NAMALWA (cell line): ENCODE results near the gene TMTC3.

Source experiments
- DNase-seq: peaks from one replicate; pipeline ENCODE4 v3.0.0-alpha.2; 2015; ENCODE audit warnings: low spot score

Gene TMTC3

GRCh38 chr12:88227263-88227662 is 85.2 kb downstream of the TMTC3 start:
- peak; percentile 7 for DNase-seq

- DNase-seq = no peak
These were observed 85.8 kb downstream of the TMTC3 start for GRCh38 chr12:88227871-88228270.

- DNase-seq = no peak
These were observed 86.6 kb downstream of the TMTC3 start for GRCh38 chr12:88228720-88229119.

GRCh38 chr12:88230271-88230670 is 88.2 kb downstream of the TMTC3 start:
- no peak for DNase-seq

- DNase-seq = no peak
These were observed 93.2 kb downstream of the TMTC3 start for GRCh38 chr12:88235183-88235833.

- no peak for DNase-seq
These were observed 95.8 kb downstream of the TMTC3 start for GRCh38 chr12:88237954-88238353.

- no peak for DNase-seq
These were observed 96.3 kb downstream of the TMTC3 start for GRCh38 chr12:88238406-88238805.

- DNase-seq = no peak
These were observed 99.9 kb downstream of the TMTC3 start for GRCh38 chr12:88241862-88242570.

GRCh38 chr12:88242571-88242925 is 100.4 kb downstream of the TMTC3 start:
- no peak for DNase-seq

- DNase-seq = no peak
These were observed 100.8 kb downstream of the TMTC3 start for GRCh38 chr12:88242939-88243338.

GRCh38 chr12:88243982-88244381 is 101.9 kb downstream of the TMTC3 start:
- DNase-seq = no peak

GRCh38 chr12:88245905-88246304 is 103.8 kb downstream of the TMTC3 start:
- DNase-seq = no peak

- no peak for DNase-seq
These were observed 105.1 kb downstream of the TMTC3 start for GRCh38 chr12:88247241-88247643.

- no peak for DNase-seq
These were observed 106.5 kb downstream of the TMTC3 start for GRCh38 chr12:88248606-88249005.
